HG02678 (cell line): Measurements from ENCODE around the gene GABRE.

Source experiments
- ATAC-seq: cut with Tn5 transposase; IDR thresholded peaks from one replicate; pipeline ENCODE4 v1.9.1; 2021; ENCODE audit warnings: mild to moderate bottlenecking, moderate library complexity; ENCODE audit not compliant: unreplicated experiment

GABRE gene, protein sequence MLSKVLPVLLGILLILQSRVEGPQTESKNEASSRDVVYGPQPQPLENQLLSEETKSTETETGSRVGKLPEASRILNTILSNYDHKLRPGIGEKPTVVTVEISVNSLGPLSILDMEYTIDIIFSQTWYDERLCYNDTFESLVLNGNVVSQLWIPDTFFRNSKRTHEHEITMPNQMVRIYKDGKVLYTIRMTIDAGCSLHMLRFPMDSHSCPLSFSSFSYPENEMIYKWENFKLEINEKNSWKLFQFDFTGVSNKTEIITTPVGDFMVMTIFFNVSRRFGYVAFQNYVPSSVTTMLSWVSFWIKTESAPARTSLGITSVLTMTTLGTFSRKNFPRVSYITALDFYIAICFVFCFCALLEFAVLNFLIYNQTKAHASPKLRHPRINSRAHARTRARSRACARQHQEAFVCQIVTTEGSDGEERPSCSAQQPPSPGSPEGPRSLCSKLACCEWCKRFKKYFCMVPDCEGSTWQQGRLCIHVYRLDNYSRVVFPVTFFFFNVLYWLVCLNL

GRCh38 chrX:151974336-151975227 is at the start of gene GABRE:
Gene GABRE, minus strand, starts transcription at chrX:151974676. Its CDS starts 51 bp downstream, at chrX:151974625.
- ATAC-seq: no peak

GRCh38 chrX:152020888-152021287 is 46.4 kb upstream of the GABRE start:
- ATAC-seq: no peak

DNA sequence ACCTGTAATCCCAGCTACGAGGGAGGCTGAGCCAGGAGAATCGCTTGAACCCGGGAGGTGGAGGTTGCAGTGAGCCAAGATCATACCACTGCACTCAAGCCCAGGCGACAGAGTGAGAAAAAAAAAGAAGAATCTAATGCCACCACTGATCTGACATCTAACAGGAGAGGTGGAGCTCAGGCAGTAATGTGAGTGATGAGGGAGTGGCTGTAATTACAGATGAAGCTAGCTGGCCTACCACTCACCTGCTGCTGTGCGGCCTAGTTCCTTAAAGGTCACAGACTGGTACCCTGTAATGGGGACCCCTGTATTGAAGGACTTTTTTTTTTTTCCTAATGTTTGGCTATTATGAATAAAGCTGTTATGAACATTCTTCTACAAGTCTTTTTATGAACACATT is 25.3 kb upstream of the GABRE start:
- no peak for ATAC-seq

- ATAC-seq: no peak
Measured at GRCh38 chrX:151997539-151997938, 23.1 kb upstream of the GABRE start.

GRCh38 chrX:151996347-151996746 is 21.9 kb upstream of the GABRE start:
- ATAC-seq: no peak

GRCh38 chrX:151994476-151994875 is 20.0 kb upstream of the GABRE start:
- ATAC-seq: no peak

DNA sequence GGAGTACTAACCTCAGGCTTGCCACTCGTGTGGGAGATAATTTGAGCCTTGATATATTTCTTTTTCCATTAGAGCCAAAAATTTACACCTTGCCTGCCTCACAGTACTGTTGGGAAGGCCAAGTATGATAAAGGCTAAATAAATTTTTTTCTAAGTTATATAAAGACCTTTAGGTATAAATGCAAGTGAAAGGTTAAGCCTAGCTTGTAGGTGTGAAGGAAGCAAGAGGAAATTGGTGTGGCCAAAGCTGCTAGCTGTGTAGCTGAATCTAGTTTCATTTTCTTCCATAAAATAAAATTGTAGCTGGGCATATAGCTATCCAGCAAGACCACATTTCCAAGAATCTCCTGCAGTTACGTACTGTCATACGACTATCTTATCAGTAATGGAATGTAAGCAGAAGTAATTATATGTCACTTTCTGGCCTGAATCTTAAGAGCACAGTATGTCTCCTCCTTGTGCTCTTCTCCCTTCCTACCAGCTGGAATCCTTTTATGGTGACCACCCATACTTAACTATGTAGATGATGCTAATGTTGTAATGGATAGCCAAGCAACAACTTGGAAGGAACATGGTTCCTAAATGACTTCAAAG is 14.3 kb upstream of the GABRE start:
- no peak for ATAC-seq

DNA sequence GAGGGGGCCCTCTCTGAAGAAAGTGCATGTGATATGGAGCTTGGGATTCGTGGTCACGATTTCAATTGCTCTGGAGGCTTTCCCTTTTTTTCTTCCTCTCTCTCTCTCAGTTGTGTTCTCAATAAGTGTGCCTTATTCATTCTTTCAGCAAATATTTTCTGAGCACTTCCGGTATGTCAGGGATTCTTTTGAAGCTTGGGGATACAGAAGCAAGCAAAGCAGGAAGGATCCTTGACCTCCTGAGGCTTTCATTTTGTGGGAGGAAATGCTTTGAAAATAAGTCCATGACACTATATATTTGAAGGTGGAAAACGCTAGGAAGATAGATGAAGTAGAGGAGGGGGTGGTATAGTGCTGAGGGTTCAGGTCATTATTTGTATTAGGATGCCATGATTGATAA is 12.6 kb upstream of the GABRE start:
- ATAC-seq: no peak

DNA sequence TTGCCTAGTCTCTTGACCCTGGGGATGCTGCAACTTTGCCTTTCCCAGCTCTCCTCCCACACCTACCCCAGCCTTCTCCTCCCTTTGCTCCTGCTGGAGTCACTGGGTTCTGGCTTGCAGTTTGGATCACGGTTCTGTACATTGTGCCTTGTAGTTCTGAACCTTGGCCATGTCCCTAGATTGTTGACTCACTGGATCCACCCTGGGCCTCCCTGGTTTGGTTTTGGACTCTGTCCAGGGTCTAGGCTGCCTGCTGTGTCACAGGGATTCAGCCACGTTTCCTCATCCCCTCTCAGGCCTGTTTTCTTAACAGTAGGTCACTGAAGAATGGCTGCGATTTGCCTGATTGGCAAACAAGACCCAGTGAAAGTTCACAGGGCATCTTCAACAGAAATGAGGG is 11.5 kb upstream of the GABRE start:
- ATAC-seq: no peak

GRCh38 chrX:151985531-151985930 is 11.1 kb upstream of the GABRE start:
- no peak for ATAC-seq

- ATAC-seq: no peak
Measured at GRCh38 chrX:151984902-151985301, 10.4 kb upstream of the GABRE start.

DNA sequence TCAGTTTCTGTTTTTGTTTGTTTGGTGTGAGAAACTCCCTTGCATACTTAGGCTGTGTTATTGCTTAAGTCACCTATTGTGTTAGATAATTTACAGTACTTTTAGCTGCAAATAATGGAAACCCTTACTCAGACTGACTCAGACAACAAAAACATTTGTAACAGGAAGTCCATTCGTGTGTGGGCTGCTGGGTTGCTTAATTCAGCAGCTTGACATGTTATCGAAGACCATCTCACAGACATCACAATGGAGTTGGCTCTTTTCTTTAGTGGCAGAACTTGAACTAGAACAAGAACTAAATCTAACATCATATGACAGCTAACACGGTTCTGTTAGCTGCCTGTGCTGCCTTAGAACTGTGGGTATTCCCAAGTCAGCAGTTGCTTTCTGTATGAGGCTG is 9.9 kb upstream of the GABRE start:
- ATAC-seq: no peak

- ATAC-seq: no peak
Measured at GRCh38 chrX:151983186-151983585, 8.7 kb upstream of the GABRE start.

DNA sequence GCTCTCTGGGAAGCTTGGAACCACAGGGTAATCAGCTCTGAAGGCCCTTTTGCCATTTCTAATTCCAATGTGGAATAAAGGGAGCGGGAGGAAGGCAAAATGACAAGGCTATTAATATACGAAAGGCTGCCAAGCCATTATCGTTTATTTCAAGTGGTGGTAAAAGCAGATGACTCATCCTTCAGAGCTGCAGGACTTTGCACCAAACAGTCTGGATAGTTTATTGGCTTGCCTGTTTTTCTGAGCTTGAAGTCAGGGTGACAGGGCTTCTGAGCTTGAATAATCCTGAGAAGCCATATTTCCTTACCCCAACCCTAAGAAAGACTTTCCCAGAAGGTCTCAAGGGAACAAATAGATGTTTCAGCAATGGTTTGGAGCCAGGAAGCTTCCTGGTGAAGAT is 7.7 kb upstream of the GABRE start:
- ATAC-seq: no peak

GRCh38 chrX:151981129-151981528 is 6.7 kb upstream of the GABRE start:
- ATAC-seq: no peak

DNA sequence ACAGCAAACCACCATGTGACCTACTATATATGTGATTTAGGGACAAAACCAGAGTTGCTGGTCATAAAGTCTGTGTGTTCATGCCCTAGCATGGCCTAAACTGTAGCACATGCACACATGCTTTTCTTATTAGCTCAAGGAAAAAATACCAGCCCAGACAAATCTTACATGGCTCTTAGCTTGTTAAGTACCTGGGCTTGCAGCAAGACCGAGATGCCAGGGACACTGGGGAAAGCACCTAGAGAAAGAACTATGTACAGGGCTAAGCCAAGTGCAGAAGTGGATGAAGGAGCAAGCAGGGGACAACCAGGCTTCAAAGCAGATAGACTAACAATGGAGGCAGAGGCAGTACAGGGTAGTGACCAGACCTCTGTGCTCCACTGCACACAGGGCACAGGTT is 3.4 kb upstream of the GABRE start:
- ATAC-seq: no peak

DNA sequence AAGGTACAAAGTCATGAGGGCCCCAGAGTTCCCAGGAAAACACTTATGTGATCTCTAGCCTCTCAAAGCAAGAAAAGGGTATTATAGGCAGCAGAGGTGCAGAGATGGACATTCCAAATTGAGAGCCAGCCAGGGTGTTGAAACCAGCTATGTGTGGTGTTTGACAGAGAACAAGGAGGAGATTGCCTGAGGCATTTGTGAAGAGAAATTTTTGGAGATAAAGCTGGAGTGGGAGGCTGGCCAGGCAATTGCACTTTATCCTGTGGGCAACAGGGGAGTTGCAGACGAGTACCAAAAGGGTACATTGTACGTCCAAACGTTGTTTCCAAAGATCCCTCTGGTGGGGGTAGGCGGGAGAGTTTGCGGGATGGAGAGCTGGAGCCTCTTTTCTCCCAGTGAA is 2.5 kb upstream of the GABRE start:
- ATAC-seq: no peak

DNA sequence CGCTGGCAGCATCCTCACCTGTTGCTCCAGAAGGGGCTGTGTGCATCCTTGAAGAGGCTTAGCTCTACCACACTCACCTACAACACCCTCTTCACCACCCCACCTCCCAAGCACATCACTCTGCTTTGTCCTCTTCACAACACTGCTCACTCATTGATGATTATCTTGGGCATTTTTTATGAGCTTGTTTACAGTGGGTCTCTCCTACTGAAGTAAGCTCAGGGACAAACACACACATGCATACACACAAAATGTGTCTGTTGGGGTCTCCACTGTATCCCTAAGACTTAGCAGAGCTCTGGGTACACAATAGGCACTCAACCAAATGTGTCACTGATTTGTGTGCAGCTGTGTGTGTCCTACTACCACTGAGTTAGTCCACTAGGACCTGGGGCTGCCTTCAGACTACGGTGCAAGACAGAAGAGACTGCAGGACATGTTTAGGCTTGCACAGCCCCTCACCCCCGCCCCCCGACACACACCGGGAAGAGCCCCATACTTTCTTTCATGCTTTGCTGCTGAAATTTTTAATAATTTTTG is 1.3 kb upstream of the GABRE start:
- no peak for ATAC-seq

DNA sequence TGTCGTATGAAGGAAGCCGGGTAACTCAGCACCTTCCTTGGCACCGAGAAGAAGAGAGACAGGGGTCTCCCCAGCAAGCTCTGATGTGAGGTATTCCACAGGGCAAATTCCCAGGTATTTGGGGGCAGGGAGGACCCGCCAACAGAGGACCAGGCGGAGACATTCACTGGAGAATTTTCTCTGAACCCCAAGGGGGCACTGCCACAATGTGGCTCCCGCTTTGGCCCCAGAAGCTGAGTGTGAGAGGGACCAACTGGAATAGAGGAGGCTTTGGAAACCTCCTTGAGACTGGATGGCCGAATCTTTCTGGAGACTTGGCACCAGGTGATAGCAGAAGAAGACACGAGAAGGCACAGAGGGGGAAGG is 735 bp upstream of the GABRE start:
- ATAC-seq: no peak

- no peak for ATAC-seq
Measured at GRCh38 chrX:151973851-151974335, 583 bp downstream of the GABRE start.

DNA sequence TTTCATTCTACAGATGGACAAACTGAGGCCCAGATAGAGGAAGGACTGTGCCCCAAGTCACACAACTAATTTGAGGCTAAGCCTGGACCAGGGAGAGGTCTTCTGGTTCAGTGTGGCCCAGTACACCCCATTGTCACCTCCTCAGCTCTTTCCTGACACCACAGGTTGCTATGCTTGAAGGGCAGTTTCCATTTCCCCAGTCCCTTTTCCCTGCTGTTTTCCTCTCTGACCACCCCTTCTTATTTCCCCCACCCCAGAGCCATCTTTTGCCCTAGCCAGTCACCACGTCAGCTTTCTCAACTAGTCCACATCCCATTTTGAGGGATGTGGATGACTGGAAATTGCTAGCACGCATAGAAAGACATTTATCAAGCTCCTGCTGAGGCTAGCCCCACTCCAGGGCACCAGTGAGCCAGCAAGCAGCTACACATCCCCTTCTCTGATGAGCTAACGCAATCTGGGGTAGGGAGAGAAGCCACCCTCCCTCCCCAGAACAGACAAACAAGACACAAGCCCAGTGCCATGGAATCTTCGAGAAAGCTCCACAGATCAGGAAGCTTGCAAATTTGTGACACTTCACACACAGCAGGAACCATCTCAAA is 1.3 kb downstream of the GABRE start:
- no peak for ATAC-seq
